GM12892 (cell line): ENCODE data around the gene HSPA1B.
"Not testable (repeated sequence)": the region's sequence is repeated elsewhere in the genome, so short reads cannot be mapped to it uniquely, and the experiment has no call there.

Experiments used
- DNase-seq: peaks from one replicate; pipeline ENCODE4 v3.0.0; 2011; ENCODE audit not compliant: insufficient read length
- FAIRE-seq: peaks from 2 replicates; lab custom pipeline; 2011; peaks lifted over from hg19 to GRCh38; lab: Jason Lieb, UNC
- POLR2A ChIP-seq: IDR thresholded peaks from 2 replicates; pipeline ENCODE4 v1.6.1; 2011; ENCODE audit warnings: low read depth, low read length, control low read depth
- POLR2AphosphoS5 ChIP-seq: IDR thresholded peaks from 2 replicates; pipeline ENCODE4 v1.6.1; 2011; ENCODE audit warnings: low read depth, low read length, control low read depth
- TAF1 ChIP-seq: IDR thresholded peaks from 2 replicates; pipeline ENCODE4 v1.6.1; 2011; ENCODE audit warnings: low read depth, mild to moderate bottlenecking, control low read depth, low read length, borderline replicate concordance

HSPA1B gene

DNA sequence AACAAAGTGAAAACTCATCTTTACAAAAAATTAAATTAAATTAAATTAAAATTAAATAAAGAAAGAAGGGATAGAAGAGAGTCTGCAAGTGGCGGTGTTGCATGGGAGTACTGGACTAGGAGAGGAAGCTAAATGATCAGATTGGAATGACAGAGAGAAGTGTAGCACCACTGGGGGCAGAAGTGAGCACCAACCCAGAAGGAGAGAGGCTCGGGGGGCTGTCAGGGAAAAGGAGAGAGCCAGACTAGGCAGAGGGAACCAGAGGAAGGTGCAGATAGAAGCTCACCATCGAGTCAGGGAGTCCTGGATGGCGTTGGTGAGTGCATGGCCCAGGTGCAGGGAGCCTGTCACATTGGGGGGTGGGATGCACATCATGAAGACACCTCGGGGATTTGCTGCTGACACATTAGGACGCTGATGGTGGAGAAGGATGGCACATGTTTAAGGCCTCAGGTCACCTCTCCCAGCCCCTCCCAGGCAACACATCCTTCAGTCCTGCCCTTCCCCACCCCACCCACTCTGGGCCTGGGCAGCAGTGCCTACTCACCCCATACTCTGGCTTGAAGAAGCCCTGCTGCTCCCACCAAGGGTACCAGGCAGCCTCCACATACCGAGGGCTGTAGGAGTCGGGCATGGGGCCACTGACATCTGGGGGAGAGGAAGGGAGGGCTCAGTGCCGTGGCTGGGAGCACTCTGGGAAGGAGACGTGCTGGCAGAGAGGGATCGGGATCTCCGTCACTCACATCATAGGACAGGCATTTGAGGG lies 36.0 kb upstream of the HSPA1B start:
- FAIRE-seq (no peak), DNase-seq (no peak)
- no peak for TF ChIP-seq TAF1
- TF ChIP-seq POLR2AphosphoS5 = no peak
- no peak for TF ChIP-seq POLR2A

DNA sequence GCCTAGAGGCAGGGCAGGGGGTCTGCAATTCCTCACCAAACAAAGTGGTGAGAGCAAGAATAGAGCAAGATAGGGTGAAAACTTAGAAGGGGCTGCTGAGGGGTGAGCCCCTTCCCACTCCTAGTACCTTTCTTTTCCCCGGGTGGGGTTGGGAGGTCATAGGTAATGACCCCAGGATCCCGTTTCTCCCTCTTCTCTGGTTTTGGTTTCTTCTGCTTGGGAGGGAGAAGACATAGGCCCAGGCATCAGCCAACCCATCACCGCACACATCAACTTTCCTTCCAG lies 35.5 kb upstream of the HSPA1B start:
- DNase-seq = no peak
- FAIRE-seq = no peak
- TF ChIP-seq POLR2A = no peak

GRCh38 chr6:31792761-31793171 lies 34.8 kb upstream of the HSPA1B start:
- no peak for DNase-seq
- TF ChIP-seq POLR2A (no peak), TAF1 (no peak), POLR2AphosphoS5 (no peak)
- FAIRE-seq = no peak

DNA sequence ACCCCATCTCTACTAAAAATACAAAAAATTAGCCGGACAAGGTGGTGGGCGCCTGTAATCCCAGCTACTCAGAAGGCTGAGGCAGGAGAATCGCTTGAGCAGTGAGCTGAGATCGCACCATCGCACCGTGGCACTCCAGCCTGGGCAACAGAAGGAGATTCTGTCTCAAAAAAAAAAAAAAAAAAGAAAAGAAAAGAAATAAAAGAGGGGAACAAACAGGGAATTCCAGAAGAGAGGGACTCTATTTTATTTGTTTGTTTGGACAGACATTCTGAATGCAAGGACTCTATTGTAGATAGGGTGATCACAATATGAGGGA lies 33.7 kb upstream of the HSPA1B start:
- not testable (repeated sequence) for DNase-seq, FAIRE-seq

DNA sequence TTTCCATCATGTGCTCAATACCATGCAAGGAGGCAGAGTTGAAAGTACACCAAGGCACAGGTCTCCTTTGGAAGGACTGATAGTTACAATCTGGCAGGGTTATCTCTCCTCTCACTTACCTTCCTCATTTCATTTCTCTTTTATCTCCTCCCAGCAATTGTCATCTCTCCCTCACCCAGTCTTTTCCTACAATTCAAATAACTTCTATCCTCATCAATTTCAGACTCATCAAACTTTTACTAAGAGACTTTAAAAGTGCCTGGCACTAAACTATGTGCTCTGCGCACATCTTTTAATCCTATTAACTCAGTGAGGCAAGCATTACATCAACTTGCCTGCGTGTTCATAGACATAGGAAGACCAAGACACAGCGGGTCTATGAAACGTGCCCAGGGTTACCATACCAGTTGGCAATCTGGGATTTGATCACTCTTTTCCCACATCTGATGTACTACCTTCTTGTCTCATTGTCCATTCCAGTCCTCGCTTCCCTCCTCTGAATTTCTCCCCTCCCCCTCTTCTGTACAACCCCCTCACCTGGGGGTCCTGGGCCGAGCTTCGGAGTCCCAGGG lies 33.2 kb upstream of the HSPA1B start:
- FAIRE-seq = no peak

GRCh38 chr6:31794866-31795615 lies 32.5 kb upstream of the HSPA1B start:
- no peak for FAIRE-seq
- no peak for TF ChIP-seq POLR2AphosphoS5
- TF ChIP-seq POLR2A = 0 out of 2 replicates have a peak, but pooled peaks have one; percentile 77
- peak; percentile 57 for DNase-seq

More for the DNA sequence above, 33.2 kb upstream of the HSPA1B start:
- DNase-seq = no peak
- no peak for TF ChIP-seq TAF1
- no peak for TF ChIP-seq POLR2AphosphoS5
- no peak for TF ChIP-seq POLR2A

DNA sequence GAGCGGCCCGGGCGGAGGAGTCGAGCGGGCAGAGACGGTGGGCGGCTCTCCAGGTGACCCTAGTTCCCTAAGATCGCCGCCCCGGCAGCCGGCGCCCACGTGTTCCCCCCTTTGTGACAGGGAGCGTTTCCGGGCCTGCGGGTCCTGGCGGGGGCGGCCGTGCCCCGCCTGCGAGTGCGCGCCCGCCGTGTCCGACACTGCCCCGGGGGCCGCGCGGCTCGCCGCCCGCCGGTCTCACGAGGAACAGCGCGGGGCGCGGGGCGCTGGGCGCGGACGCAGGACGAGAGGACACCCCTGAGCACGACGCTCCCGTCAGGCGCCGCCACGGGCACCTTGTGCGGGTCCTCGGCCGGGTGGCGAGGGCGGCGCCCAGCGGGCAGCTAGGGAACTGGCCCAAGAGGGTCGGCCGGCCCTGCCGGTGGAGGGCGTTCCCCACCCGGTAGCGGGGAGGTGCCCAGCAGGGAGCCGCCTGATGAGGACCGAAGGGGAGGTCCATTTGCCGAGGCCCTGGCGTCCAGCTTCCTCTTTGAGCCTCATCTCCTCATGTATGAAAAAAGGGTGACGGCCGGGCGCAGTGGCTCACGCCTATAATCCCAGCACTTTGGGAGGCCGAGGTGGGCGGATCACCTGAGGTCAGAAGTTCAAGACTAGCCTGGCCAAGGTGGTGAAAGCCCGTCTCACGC lies 31.8 kb upstream of the HSPA1B start, which contains the start of gene VARS1:
TSS of gene VARS1 (minus strand) at position 137 of the 683 bp plus-strand sequence. CDS start 535 bp downstream, outside the sequence.
- DNase-seq (peak; percentile 95), FAIRE-seq (peak; percentile 84)
- TF ChIP-seq POLR2AphosphoS5 = no peak; the same call in none of the 2 replicates
- peak; percentile 49 for TF ChIP-seq TAF1

DNA sequence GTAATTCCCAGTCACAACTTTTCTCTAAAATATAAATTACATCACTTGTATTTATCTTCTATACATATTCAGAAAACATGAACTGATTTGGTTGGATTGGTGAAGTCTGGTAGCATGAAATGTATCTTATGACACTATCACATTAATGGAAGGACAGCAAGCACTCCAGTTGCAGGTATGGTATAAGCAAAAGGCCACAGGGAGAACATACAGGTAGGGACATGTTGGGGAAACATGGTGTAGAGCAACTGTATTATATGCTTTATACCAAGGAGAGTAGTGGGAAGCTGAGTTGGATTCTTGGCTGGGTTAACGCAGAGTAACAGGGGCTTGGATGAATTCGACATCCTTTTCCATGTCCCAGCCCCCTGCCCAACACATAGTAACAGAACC lies 30.5 kb upstream of the HSPA1B start:
- DNase-seq (no peak), FAIRE-seq (no peak)
- TF ChIP-seq POLR2AphosphoS5 = no peak
- no peak for TF ChIP-seq POLR2A
- no peak for TF ChIP-seq TAF1

GRCh38 chr6:31797588-31797987 lies 29.9 kb upstream of the HSPA1B start:
- FAIRE-seq (no peak), DNase-seq (no peak)
- TF ChIP-seq POLR2A (no peak), TAF1 (no peak), POLR2AphosphoS5 (no peak)

- FAIRE-seq (no peak), DNase-seq (no peak)
- TF ChIP-seq TAF1 = no peak
- TF ChIP-seq POLR2AphosphoS5 = no peak
- TF ChIP-seq POLR2A = no peak
Observed at GRCh38 chr6:31799781-31800180, 27.8 kb upstream of the HSPA1B start.

DNA sequence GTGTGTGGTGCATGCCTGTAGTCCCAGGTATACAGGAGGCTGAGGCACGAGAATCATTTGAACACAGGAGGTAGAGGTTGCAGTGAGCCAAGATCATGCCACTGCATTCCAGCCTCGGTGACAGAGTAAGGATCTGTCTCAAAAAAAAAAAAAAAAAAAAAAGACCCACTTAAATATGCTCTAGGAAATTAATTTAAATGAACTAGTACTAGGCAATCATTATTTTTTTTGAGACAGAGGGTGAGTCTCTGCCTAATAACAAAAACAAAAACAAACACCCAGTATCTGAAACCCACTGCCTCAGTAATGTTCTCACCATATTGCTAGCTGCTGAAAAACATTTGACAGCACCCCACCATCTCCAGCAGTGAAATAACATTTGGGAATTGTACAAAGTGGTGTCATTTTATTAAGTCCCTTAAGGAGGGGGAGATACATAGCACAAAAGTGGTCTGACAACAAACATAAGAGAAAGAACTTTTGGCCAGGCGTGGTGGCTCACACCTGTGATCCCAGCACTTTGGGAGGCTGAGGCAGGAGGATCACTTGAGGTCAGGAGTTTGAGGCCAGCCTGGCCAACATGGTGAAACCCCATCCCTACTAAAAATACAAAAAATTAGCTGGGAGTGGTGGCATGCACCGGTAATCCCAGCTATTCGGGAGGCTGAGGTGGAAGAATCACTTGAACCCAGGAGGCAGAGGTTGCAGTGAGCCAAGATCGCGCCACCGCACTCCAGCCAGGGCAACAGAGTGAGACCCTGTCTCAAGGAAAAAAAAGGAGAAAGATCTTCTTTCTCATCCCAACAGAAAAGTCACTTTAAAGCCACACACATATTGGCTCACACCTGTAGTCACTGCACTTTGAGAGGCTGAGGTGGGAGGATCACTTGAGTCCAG lies 26.3 kb upstream of the HSPA1B start:
- not testable (repeated sequence) for FAIRE-seq, DNase-seq
